K562 (cell line): ENCODE results near the gene SMIM13. TPM values are rescaled to one million over a fixed set of nuclear protein-coding genes. Genes with fewer than 3 reads are reported as not detected.

Experiments
- ATAC-seq: fragments of 200-7000 bp; cut with Tn5 transposase; 3 replicates; pipeline ENCODE4 v1.9.1; 2020; ENCODE audit warnings: moderate library complexity
- BruUV-seq: library from RNA; stranded (reverse); fragments of 400-500 nt; replicated peaks from 2 replicates; lab custom pipeline; 2021; lab: Mats Ljungman, UMichigan
- CTCF ChIA-PET: fragments of 300-600 bp; formaldehyde crosslinking; extraction: SDS; loops from one replicate; lab custom pipeline; 2021; ENCODE audit warnings: low intra/inter-chr PET ratio; lab: Yijun Ruan, JAX
- POLR2A ChIA-PET: fragments of 300-600, 350-650 bp; sonication (Branson Sonifier 250); formaldehyde crosslinking; extraction: SDS; loops from one replicate; lab custom pipeline; 2021; ENCODE audit warnings: antibody characterized with exemption, inconsistent platforms; lab: Yijun Ruan, JAX
- DNase-seq, 4 experiments: peaks; one replicate each; pipeline versions ENCODE4 v3.0.0 to v3.0.0-alpha.2; 2011 to 2018; ENCODE audit warnings: low spot score in 3 of 4, mixed read lengths in 3 of 4; ENCODE audit errors: extremely low read depth in 1 of 4
- FAIRE-seq: peaks from 2 replicates; lab custom pipeline; 2011; peaks lifted over from hg19 to GRCh38; lab: Jason Lieb, UNC
- H2AFZ ChIP-seq: 2 replicates; pipeline ENCODE4 v1.6.0; 2011; ENCODE audit warnings: low read depth, low read length, control low read depth, inconsistent platforms
- H3K27ac ChIP-seq: fragments of 200-600 bp; 3 replicates; pipeline ENCODE4 v1.8.0; 2011; ENCODE audit warnings: low read depth, mild to moderate bottlenecking, control low read depth, inconsistent platforms, low read length, moderate library complexity, mixed read lengths; ENCODE audit errors: extremely low read depth
- H3K27me3 ChIP-seq, 2 experiments: fragments of 300-600 bp in 1 of 2; 2 replicates in 1 of 2; 3 replicates in 1 of 2; pipeline versions ENCODE4 v1.6.0 to v1.8.0; 2011; ENCODE audit warnings: inconsistent platforms in 2 of 2, low read length in 2 of 2, mild to moderate bottlenecking in 1 of 2, mixed read lengths in 1 of 2, moderate library complexity in 1 of 2; ENCODE audit not compliant: control insufficient read depth in 2 of 2, insufficient read depth in 2 of 2
- H3K36me3 ChIP-seq: fragments of 300-600 bp; 3 replicates; pipeline ENCODE4 v1.8.0; 2011; ENCODE audit warnings: mild to moderate bottlenecking, low read length, inconsistent platforms; ENCODE audit not compliant: control insufficient read depth, insufficient read depth
- H3K4me1 ChIP-seq, 2 experiments: fragments of 200-600 bp in 1 of 2; replicated peaks in 1 of 2; 2 replicates in 1 of 2; 3 replicates in 1 of 2; pipeline versions ENCODE4 v1.5.1 to v1.8.0; 2011; ENCODE audit warnings: inconsistent platforms in 2 of 2, low read length in 2 of 2, mild to moderate bottlenecking in 1 of 2, mixed read lengths in 1 of 2, moderate library complexity in 1 of 2; ENCODE audit not compliant: control insufficient read depth in 2 of 2, insufficient read depth in 2 of 2
- H3K4me2 ChIP-seq: 2 replicates; pipeline ENCODE4 v1.6.1; 2011; ENCODE audit warnings: low read length, control low read depth, inconsistent platforms, mixed read lengths; ENCODE audit not compliant: insufficient read depth
- H3K4me3 ChIP-seq: fragments of 200-600 bp; sonication (generic), shearing (Covaris generic); 2 replicates; pipeline ENCODE4 v1.5.1; 2016; ENCODE audit warnings: control low read depth, inconsistent platforms
- H3K79me2 ChIP-seq: fragments of 200-600 bp; 3 replicates; pipeline ENCODE4 v1.8.0; 2011; ENCODE audit warnings: low read length, inconsistent platforms; ENCODE audit not compliant: control insufficient read depth, insufficient read depth
- H3K9ac ChIP-seq, 2 experiments: 2 replicates each; pipeline versions ENCODE4 v1.6.0 to v1.6.1; 2011; ENCODE audit warnings: low read depth in 2 of 2, low read length in 2 of 2, control low read depth in 1 of 2, inconsistent platforms in 1 of 2, mild to moderate bottlenecking in 1 of 2, mixed read lengths in 1 of 2; ENCODE audit not compliant: insufficient read depth in 1 of 2
- H3K9me1 ChIP-seq: one replicate; pipeline ENCODE4 v1.6.0; 2011; ENCODE audit warnings: inconsistent platforms, mild to moderate bottlenecking, low read length, moderate library complexity; ENCODE audit not compliant: control insufficient read depth, insufficient read depth
- H3K9me3 ChIP-seq: replicated peaks from 2 replicates; pipeline ENCODE4 v1.5.1; 2011; ENCODE audit warnings: low read depth, low read length, inconsistent platforms; ENCODE audit not compliant: control insufficient read depth, insufficient read depth
- H4K20me1 ChIP-seq: replicated peaks from 2 replicates; pipeline ENCODE4 v1.6.1; 2011; ENCODE audit warnings: low read length, inconsistent platforms, mixed read lengths; ENCODE audit not compliant: control insufficient read depth, insufficient read depth
- CXXC5 ChIP-seq: fragments of 250-450 bp; sonication (Bioruptor Pico); IDR thresholded peaks from 2 replicates; pipeline ENCODE4 v1.8.0; 2022; ENCODE audit warnings: inconsistent platforms, mild to moderate bottlenecking, moderate library complexity
- ELF4 ChIP-seq: fragments of 450-650 bp; formaldehyde crosslinking; IDR thresholded peaks from 2 replicates; pipeline ENCODE4 v1.4.0; 2022; ENCODE audit warnings: missing genetic modification characterization
- ERF ChIP-seq: fragments of 450-650 bp; formaldehyde crosslinking; IDR thresholded peaks from 2 replicates; pipeline ENCODE4 v1.4.0; 2020; ENCODE audit warnings: mild to moderate bottlenecking, mixed read lengths
- HNRNPL ChIP-seq: fragments of 200-400 bp; formaldehyde crosslinking; IDR thresholded peaks from 2 replicates; pipeline ENCODE4 v1.6.1; 2017; ENCODE audit warnings: low read depth, mild to moderate bottlenecking, low read length
- HOMEZ ChIP-seq: fragments of 250-450 bp; sonication (Bioruptor Pico); IDR thresholded peaks from 2 replicates; pipeline ENCODE4 v1.4.0; 2020; ENCODE audit warnings: mild to moderate bottlenecking, moderate library complexity
- LARP7 ChIP-seq: fragments of 450-650 bp; IDR thresholded peaks from 2 replicates; pipeline ENCODE4 v1.6.1; 2016
- ZHX1 ChIP-seq: fragments of 150-350 bp; conservative IDR thresholded peaks from 2 replicates; pipeline ENCODE4 v1.6.1; 2014; ENCODE audit warnings: low read length
- ZMIZ1 ChIP-seq, 2 experiments: fragments of 150-350 bp in 1 of 2; IDR thresholded peaks; 2 replicates each; pipeline ENCODE4 v1.6.1; 2012 to 2016; ENCODE audit warnings: low read depth in 2 of 2, low read length in 2 of 2, mild to moderate bottlenecking in 1 of 2, moderate library complexity in 1 of 2
- ZNF146 ChIP-seq: IDR thresholded peaks from one replicate; pipeline ENCODE4 v1.6.1; 2018; ENCODE audit warnings: missing compliant biosample characterization; ENCODE audit not compliant: unreplicated experiment
- ZNF507 ChIP-seq: conservative IDR thresholded peaks from 2 replicates; pipeline ENCODE4 v1.6.1; 2017; ENCODE audit warnings: missing genetic modification characterization, missing compliant biosample characterization
- ZNF511 ChIP-seq: sonication (generic); formaldehyde crosslinking; IDR thresholded peaks from 2 replicates; pipeline ENCODE4 v1.8.0; 2022; ENCODE audit warnings: mild to moderate bottlenecking, missing genetic modification reagents
- WGBS: fragments of 100-300 bp; shearing (Covaris generic); methylation state at CpG from one replicate; pipeline ENCODE4 v1.1.6; 2016; ENCODE audit warnings: low coverage, mixed read lengths; ENCODE audit not compliant: insufficient coverage; ENCODE audit errors: missing lambda C conversion rate; 5-methylcytosine and 5-hydroxymethylcytosine counted together
- in situ Hi-C: fragments of 300-500 bp; cut with MboI; formaldehyde crosslinking; loops from 4 replicates; pipeline ENCODE4 v1.15.0; 2018; ENCODE audit warnings: inconsistent platforms, mixed read lengths
- intact Hi-C: fragments of 100-400 bp; cut with micrococcal nuclease; formaldehyde crosslinking; loops from 2 replicates; pipeline ENCODE4 v1.14.2; 2022
- polyA plus RNA-seq, 8 experiments: library from polyadenylated mRNA; depleted of rRNA in 4 of 8; stranded (reverse) in 5 of 8; unstranded in 3 of 8; fragments of >200 nt; fragmentation: Nextera tagmentation in 2 of 8; fragmentation: Illumina TruSeq in 1 of 8; extraction: Ambion mirVana in 2 of 8; extraction: Trizol in 1 of 8; gene quantifications; 2 replicates each; pipeline versions ENCODE4 v1.2.1 to v1.2.3, GENCODE V29; 2011 to 2014; ENCODE audit warnings: inconsistent platforms in 1 of 8, missing spikeins in 1 of 8
- total RNA-seq, 7 experiments: library from RNA; depleted of rRNA in 6 of 7; stranded (reverse); fragments of >200 nt in 6 of 7; fragmentation: Illumina TruSeq in 2 of 7; extraction: Trizol in 2 of 7; gene quantifications; 2 replicates each; pipeline versions ENCODE4 v1.2.1 to v1.2.3, GENCODE V29; 2011 to 2021; ENCODE audit warnings: low replicate concordance in 1 of 7

SMIM13 gene
- total and polyA plus RNA-seq, 9 of the 15 experiments (the other 6 are each of a cell fraction or from before 2014, with no cell fraction given): 5.5 to 24.8 (median 11.7) TPM

GRCh38 chr6:11161031-11161956 is 67.7 kb downstream of the SMIM13 start:
- Histone ChIP-seq H3K4me3 (no peak overlapping the region), H3K4me1 (no peaks in the 10 kb centered on the region), H3K9ac (no peak overlapping the region), H3K27ac (no peak overlapping the region), H2AFZ (no peak overlapping the region), H3K9me1 (no peaks in the 10 kb centered on the region)
- WGBS: 0% methylated on average over 9 of the region's 9 CpGs
- no peak for DNase-seq
- ATAC-seq: no peak
- no peak for TF ChIP-seq ZNF507
- TF ChIP-seq ZMIZ1 (IDR thresholded peaks at IDR 0.05; ENCODE audit: low read depth in 2 of 2, low read length in 2 of 2): no peak
- no peak for TF ChIP-seq ZNF511 (CRISPR knock-in tag)
- TF ChIP-seq HNRNPL: no peak
- TF ChIP-seq ERF (CRISPR knock-in tag): no peak
- TF ChIP-seq ELF4 (CRISPR knock-in tag): no peak
- TF ChIP-seq ZNF146 (CRISPR knock-in tag): no peak
- TF ChIP-seq HOMEZ (CRISPR knock-in tag): no peak
- no peak for TF ChIP-seq ZHX1
- no peak for TF ChIP-seq LARP7
- TF ChIP-seq CXXC5 (CRISPR knock-in tag): no peak
- TF ChIP-seq, all 486 proteins: peak for 0
- in situ Hi-C loops: no loop called here
- intact Hi-C loops: no loop called here
- H3K36me3 ChIP-seq: no peaks in the 10 kb centered on the region
- H3K4me2 ChIP-seq: no peak overlapping the region
- ChIA-PET POLR2A (interaction anchor here (0.7 kb wide), 1 partner anchor 28 kb away, joined by 3 read pairs; no protein-coding TSS in a partner anchor), CTCF (no interaction called here)
- H3K9me3 ChIP-seq: no peaks in the 10 kb centered on the region
- peaks cover 14 to 26% of the 10 kb centered on the region in 2 experiments for H3K27me3 ChIP-seq
- no TSS peak for BruUV-seq
- H3K79me2 ChIP-seq: no peaks in the 10 kb centered on the region
- no peak for FAIRE-seq
- no peaks in the 10 kb centered on the region for H4K20me1 ChIP-seq
